Stimulated activated memory B cell treated with anti-CD40 and anti-IgM and Interleukin-4, amounts not matched to agents 10 μg/mL and 1 μg/mL and 100 μg/mL, for 72 hours (primary cell): ENCODE data around the gene GAD1.

Experiments used
- ATAC-seq: fragments of 150-1000 bp; cut with Tn5 transposase; 2 replicates; pipeline ENCODE4 v1.10.0; 2021
- H3K27ac Mint-ChIP-seq: one replicate; pipeline ENCODE4 v1.8.0; 2022; ENCODE audit warnings: mild to moderate bottlenecking, mixed read lengths
- H3K27me3 Mint-ChIP-seq: one replicate; pipeline ENCODE4 v1.8.0; 2022; ENCODE audit warnings: mixed read lengths
- H3K36me3 Mint-ChIP-seq: one replicate; pipeline ENCODE4 v1.8.0; 2022; ENCODE audit warnings: mixed read lengths
- H3K4me1 Mint-ChIP-seq: one replicate; pipeline ENCODE4 v1.8.0; 2022; ENCODE audit warnings: mixed read lengths
- H3K4me3 Mint-ChIP-seq: one replicate; pipeline ENCODE4 v1.8.0; 2022; ENCODE audit warnings: mild to moderate bottlenecking, moderate library complexity, mixed read lengths
- H3K9me3 Mint-ChIP-seq: one replicate; pipeline ENCODE4 v1.8.0; 2022; ENCODE audit warnings: mixed read lengths

Gene GAD1

DNA sequence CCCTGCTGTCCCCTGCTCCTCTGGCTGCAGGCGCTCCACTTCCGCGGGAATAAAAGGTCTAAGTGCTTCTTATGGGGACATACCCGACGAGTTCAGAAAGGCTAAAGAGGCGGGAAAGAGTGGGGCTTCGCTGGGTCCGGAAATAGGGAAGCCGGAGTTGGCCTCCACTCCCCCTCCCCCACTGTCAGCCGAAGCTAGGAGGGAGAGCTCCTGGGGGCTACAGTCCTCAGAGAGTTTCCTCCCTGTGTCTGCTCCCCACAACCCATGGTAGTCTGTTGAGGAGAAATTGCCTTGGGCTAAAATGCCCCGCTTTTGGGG, 7.2 kb downstream of the GAD1 start:
- peaks cover 12% of the 10 kb centered on the region for H3K9me3 Mint-ChIP-seq
- no peak overlapping the region for H3K4me3 Mint-ChIP-seq
- no peaks in the 10 kb centered on the region for H3K36me3 Mint-ChIP-seq
- no peak for ATAC-seq
- peaks cover 94% of the 10 kb centered on the region for H3K27me3 Mint-ChIP-seq
- no peak overlapping the region for H3K27ac Mint-ChIP-seq
- peaks cover 30% of the 10 kb centered on the region for H3K4me1 Mint-ChIP-seq

DNA sequence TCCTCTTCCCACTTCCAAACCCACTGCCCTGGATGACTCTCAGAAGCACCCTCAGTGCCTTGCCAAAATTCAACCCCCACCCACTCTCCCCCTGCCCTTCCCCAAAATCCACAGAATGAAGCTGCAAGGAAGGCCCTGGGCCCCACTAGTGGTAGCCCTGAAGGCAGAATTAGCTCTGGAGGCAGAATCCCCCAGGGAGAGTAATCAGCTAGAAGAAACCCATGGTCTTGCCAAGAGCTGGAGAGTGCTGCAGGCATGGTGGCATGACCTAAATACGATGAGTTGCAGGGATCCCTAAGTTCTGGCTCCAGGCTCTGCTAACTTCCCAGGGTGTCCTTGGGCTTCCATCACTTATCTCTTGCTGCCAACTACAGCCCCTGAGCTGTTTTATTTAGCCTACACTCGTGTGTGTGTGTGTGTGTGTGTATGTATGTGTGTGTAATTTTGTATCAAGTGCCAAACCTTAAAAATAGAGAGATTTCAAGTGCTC, 7.9 kb downstream of the GAD1 start:
- H3K36me3 Mint-ChIP-seq = no peaks in the 10 kb centered on the region
- H3K4me3 Mint-ChIP-seq = no peak overlapping the region
- H3K27me3 Mint-ChIP-seq = peaks cover 94% of the 10 kb centered on the region
- ATAC-seq = no peak
- peaks cover 28% of the 10 kb centered on the region for H3K4me1 Mint-ChIP-seq
- no peak overlapping the region for H3K27ac Mint-ChIP-seq
- peaks cover 16% of the 10 kb centered on the region for H3K9me3 Mint-ChIP-seq

DNA sequence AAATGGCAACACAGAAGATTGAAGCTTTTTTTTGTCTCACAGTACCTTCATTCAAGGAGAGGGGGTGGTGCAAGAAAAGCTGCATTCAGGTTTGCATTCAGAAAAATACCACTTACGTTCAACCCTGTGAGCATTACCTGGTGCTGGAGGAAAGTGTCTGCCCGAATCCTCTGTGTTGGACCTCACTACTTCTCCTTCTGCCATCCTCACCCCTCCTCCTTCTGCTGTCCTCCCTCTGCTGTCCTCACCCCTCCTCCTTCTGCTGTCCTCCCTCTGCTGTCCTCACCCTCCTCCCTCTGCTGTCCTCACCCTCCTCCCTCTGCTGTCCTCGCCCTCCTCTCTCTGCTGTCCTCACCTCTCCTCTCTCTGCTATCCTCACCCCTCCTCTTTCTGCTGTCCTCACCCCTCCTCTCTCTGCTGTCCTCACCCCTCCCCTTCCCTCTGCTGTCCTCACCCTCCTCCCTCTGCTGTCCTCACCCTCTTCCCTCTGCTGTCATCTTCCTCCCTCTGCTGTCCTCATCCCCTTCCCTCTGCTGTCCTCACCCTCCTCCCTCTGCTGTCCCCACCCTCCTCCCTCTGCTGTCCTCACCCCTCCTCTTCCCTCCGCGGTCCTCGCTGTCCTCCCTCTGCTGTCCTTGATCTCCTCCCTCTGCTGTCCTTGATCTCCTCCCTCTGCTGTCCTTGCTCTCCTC, 11.3 kb downstream of the GAD1 start:
- Mint-ChIP-seq H3K9me3 (peaks cover 10% of the 10 kb centered on the region), H3K4me1 (no peaks in the 10 kb centered on the region), H3K36me3 (no peaks in the 10 kb centered on the region), H3K27me3 (peaks cover 79% of the 10 kb centered on the region), H3K4me3 (no peak overlapping the region), H3K27ac (no peak overlapping the region)
- ATAC-seq = no peak

DNA sequence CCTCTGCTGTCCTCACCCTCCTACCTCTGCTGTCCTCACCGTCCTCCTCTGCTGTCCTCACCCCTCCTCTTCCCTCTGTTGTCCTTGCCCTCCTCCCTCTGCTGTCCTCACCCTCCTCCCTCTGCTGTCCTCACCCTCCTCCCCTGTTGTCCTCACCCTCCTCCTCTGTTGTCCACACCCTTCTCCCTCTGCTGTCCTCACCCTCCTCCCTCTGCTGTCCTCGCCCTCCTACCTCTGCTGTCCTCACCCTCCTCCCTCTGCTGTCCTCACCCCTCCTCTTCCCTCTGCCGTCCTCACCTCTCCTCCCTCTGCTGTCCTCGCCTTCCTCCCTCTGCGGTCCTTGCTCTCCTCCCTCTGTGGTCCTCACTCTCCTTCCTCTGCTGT, 11.8 kb downstream of the GAD1 start:
- no peaks in the 10 kb centered on the region for H3K4me1 Mint-ChIP-seq
- H3K9me3 Mint-ChIP-seq = peaks cover 10% of the 10 kb centered on the region
- H3K27me3 Mint-ChIP-seq = peaks cover 77% of the 10 kb centered on the region
- no peak overlapping the region for H3K27ac Mint-ChIP-seq
- H3K36me3 Mint-ChIP-seq = no peaks in the 10 kb centered on the region
- ATAC-seq = no peak
- H3K4me3 Mint-ChIP-seq = no peak overlapping the region

DNA sequence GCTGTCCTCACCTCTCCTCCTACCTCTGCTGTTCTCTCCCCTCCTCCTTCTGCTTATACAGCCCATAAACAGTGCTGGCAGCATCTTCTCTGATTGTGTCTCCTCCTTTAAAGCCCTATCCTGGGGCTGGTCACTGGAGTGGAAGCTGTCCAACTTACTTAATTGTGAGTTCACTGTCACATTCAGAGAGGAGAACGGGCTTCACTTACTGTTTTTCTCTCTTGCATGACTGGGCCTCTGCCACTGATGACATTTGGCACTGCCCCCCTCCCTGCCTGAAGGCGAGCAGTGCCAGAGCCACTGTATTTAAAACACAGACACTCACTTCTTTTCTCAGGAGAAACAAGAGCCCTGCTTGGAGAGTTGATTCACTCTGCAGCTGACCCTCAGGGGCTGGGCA, 12.3 kb downstream of the GAD1 start:
- Mint-ChIP-seq H3K27me3 (peaks cover 74% of the 10 kb centered on the region), H3K27ac (no peak overlapping the region), H3K36me3 (no peaks in the 10 kb centered on the region), H3K9me3 (peaks cover 10% of the 10 kb centered on the region), H3K4me1 (no peaks in the 10 kb centered on the region), H3K4me3 (no peak overlapping the region)
- no peak for ATAC-seq

DNA sequence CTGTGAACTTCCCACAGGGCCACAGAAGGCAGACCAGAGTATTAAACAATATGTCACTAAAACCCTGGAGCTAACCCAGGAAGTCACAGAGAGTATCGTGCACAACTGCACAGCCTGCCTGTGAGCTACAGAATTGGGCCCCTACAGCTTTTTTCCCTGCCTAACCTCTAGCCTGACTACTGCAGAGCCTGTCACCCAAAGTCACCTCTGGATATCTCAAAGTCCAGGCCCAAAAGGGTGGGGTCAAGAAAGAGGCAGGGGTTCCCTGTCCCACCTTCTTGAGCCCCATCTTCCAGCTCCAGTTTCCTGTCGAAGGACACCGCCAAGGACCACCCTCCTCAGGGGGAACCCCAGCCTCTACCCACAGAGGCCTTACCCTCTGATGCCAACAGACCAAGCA, 13.5 kb downstream of the GAD1 start:
- no peak for ATAC-seq
- Mint-ChIP-seq H3K4me1 (no peaks in the 10 kb centered on the region), H3K4me3 (no peak overlapping the region), H3K27me3 (peaks cover 67% of the 10 kb centered on the region), H3K36me3 (no peaks in the 10 kb centered on the region), H3K9me3 (peaks cover 10% of the 10 kb centered on the region), H3K27ac (no peak overlapping the region)

DNA sequence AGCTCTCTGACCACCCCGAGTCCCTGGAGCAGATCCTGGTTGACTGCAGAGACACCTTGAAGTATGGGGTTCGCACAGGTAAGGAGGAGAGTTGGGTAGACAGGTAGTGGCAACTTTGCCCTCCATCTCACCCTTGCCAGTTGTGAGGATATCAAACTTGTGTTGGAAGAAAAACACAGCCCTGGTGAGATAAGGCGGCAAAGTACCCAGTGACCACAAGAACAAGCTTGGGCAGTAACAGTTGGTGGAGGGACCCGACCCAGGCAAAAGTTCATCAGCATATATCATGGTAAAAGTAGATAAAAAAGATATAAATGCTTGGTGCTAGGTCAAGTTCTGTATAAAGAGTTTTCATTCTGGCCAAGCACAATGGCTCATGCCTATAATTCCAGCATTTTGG, 14.4 kb downstream of the GAD1 start:
- Mint-ChIP-seq H3K9me3 (peaks cover 10% of the 10 kb centered on the region), H3K27ac (no peak overlapping the region), H3K4me1 (no peaks in the 10 kb centered on the region), H3K27me3 (peaks cover 62% of the 10 kb centered on the region), H3K36me3 (no peaks in the 10 kb centered on the region), H3K4me3 (no peak overlapping the region)
- no peak for ATAC-seq

DNA sequence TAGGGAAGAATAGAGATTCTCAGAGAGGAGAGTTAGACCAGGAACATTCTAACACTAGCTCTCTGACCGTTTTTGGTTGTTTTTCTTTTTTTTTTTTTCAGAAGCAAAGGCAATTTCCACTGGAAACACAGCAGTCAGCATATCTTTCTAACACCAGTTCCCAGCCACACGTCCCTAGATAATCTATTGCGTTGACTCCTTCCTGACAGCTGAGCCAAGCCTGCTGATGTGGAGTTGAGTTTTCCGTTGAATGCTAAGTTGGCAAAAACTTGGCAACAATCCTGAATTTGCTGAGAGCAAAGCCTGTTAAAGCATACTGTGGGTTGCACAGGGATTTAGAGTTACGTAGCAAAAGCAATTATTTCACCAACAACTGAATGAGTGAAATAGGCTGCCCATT, 19.3 kb downstream of the GAD1 start:
- no peaks in the 10 kb centered on the region for H3K4me1 Mint-ChIP-seq
- H3K27me3 Mint-ChIP-seq = peaks cover 13% of the 10 kb centered on the region
- no peak overlapping the region for H3K27ac Mint-ChIP-seq
- H3K4me3 Mint-ChIP-seq = no peak overlapping the region
- H3K9me3 Mint-ChIP-seq = no peaks in the 10 kb centered on the region
- no peaks in the 10 kb centered on the region for H3K36me3 Mint-ChIP-seq
- ATAC-seq = no peak

DNA sequence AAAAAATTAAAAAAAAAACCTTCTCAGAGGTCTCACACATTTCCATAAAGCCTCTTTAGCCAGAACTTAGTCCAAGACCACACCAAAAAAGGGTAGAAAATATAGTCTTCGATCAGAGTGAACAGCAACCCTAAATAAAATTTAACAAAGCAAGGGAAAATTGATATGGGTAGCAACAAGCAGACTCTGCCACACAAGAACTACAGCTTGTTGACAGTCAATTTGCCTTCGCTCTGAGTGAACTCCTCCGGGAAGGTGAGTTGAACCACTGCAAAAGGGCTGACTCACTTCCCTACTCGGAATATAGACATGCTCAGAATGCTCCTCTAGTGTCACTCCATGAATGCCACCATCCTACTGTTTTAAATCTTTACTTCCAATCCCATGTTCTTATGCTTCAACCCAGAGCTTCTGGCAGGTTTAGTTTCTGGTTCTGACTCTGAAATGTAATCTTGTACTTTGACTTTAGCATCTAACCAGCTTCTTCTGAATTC, 24.1 kb downstream of the GAD1 start:
- Mint-ChIP-seq H3K36me3 (no peaks in the 10 kb centered on the region), H3K27ac (no peak overlapping the region), H3K27me3 (no peaks in the 10 kb centered on the region), H3K4me3 (no peak overlapping the region), H3K4me1 (no peaks in the 10 kb centered on the region), H3K9me3 (no peaks in the 10 kb centered on the region)
- ATAC-seq = no peak

DNA sequence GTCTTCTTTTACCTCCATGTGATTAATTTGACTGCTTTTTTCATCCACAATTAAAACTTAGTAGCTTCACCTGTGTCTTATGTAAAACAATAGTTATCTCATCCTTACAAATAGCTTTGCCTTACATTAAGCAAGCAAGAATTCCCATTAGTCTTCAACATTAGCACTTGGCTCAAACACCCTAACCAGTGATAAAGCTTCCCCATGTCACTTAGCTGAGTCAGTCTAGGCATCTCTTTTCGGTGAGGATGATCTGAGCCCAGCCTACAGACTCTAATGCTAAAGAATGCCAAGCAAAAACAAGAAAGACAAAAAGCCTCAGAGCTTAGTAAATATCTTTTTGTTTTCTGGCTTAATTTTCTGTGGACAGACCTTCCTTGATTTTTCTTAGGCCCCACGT, 26.1 kb downstream of the GAD1 start:
- Mint-ChIP-seq H3K27me3 (peaks cover 8% of the 10 kb centered on the region), H3K27ac (no peak overlapping the region)

DNA sequence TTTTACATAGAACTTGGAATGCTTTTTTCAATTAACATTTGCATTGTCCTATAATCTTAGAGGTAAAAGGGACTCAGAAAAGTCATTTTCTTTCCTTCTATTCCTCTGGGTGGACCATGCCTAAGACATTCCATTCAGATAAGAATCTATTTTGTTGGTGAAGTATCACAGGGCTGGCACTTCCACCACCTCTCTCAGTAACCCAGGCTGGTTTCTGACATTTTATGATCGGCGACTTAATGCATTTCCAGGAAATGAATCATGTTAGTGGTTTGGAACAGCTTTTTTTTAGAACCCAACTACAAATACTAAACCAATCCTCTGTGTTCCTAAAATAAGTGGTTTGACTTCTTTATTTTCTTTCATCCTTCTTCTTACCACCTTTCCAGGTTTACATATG, 27.0 kb downstream of the GAD1 start:
- H3K9me3 Mint-ChIP-seq = no peaks in the 10 kb centered on the region
- ATAC-seq = no peak
- H3K4me3 Mint-ChIP-seq = no peak overlapping the region
- no peaks in the 10 kb centered on the region for H3K4me1 Mint-ChIP-seq
- no peak overlapping the region for H3K27ac Mint-ChIP-seq
- no peaks in the 10 kb centered on the region for H3K36me3 Mint-ChIP-seq
- H3K27me3 Mint-ChIP-seq = peaks cover 8% of the 10 kb centered on the region

More for the DNA sequence above, 26.1 kb downstream of the GAD1 start:
- Mint-ChIP-seq H3K4me3 (no peak overlapping the region), H3K9me3 (no peaks in the 10 kb centered on the region), H3K4me1 (no peaks in the 10 kb centered on the region), H3K36me3 (no peaks in the 10 kb centered on the region)
- ATAC-seq = no peak

DNA sequence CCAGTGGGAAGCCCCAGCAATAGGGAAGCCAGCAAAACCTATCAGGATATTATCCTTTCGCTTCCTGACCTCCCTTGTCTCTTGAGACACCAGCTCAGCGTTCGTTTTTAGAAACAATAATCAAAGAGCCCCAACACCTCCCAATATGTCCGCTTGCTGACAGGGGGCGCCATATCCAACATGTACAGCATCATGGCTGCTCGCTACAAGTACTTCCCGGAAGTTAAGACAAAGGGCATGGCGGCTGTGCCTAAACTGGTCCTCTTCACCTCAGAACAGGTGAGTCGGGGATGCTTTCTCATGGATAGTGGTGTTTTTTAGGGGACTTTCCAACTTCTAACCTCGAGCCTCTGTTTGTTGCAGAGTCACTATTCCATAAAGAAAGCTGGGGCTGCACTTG, 28.7 kb downstream of the GAD1 start:
- H3K36me3 Mint-ChIP-seq = no peaks in the 10 kb centered on the region
- H3K9me3 Mint-ChIP-seq = peaks cover 3% of the 10 kb centered on the region
- H3K27me3 Mint-ChIP-seq = peaks cover 15% of the 10 kb centered on the region
- no peaks in the 10 kb centered on the region for H3K4me1 Mint-ChIP-seq
- ATAC-seq = no peak
- no peak overlapping the region for H3K27ac Mint-ChIP-seq
- no peak overlapping the region for H3K4me3 Mint-ChIP-seq

DNA sequence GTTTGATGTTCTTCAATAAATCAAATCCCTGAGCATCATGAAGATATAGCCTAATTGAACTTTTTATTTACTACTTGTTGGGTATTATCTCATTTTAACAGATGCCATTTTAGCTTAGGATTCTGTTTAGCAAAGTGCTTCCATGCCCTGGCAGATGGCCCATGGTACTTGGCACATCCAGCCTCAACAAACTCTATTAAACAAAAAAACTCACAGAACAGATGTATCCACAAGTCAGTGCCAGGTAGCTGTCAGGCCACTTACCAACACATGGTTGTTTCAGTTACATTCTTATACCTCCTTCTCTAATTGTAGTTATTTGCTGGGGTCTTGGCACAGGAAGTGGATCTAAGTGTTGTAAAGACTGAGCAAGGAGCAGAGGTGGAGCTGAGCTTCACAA, 29.6 kb downstream of the GAD1 start:
- ATAC-seq = no peak
- Mint-ChIP-seq H3K4me3 (no peak overlapping the region), H3K4me1 (no peaks in the 10 kb centered on the region), H3K36me3 (no peaks in the 10 kb centered on the region), H3K9me3 (peaks cover 3% of the 10 kb centered on the region), H3K27me3 (peaks cover 18% of the 10 kb centered on the region), H3K27ac (no peak overlapping the region)

DNA sequence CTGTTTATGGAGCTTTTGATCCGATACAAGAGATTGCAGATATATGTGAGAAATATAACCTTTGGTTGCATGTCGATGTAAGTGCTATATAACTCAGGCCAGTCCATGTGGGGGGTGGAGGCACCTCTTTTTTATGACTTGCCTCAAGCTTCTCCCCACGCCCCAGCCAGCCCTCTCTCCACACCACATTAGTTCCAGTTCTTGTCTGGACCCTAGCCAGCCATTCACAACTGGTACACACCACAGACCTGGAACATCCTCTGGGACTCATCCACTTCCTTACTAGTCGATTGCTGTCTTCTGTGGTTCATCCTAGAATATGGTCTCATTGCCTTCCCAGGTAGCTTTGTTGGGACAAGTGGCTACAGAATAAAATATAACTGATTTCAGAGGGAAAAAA, 31.0 kb downstream of the GAD1 start:
- ATAC-seq = no peak
- Mint-ChIP-seq H3K36me3 (no peaks in the 10 kb centered on the region), H3K27me3 (peaks cover 18% of the 10 kb centered on the region), H3K4me1 (no peaks in the 10 kb centered on the region), H3K27ac (no peak overlapping the region), H3K4me3 (no peak overlapping the region), H3K9me3 (peaks cover 3% of the 10 kb centered on the region)

DNA sequence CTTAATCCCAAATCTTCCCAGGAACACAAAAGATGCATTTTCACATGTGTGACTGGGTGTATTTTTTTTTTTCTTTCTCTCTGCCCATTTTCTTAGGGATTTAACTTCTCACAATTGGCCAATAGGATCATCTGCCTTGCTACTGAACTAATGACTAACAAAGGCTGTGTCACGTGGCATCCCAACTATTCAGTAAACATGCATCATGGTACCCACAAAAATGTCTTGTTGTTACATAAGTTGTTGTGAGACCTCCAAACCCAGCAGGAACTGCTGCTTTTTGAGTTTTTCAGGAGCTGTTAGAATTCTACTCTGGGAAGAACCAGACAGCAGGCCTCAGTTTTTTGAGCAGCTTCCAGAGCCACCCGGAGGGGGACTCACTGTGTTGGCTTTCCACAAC, 31.9 kb downstream of the GAD1 start:
- Mint-ChIP-seq H3K27me3 (peaks cover 18% of the 10 kb centered on the region), H3K27ac (no peak overlapping the region), H3K36me3 (no peaks in the 10 kb centered on the region), H3K9me3 (peaks cover 3% of the 10 kb centered on the region), H3K4me1 (no peaks in the 10 kb centered on the region), H3K4me3 (no peak overlapping the region)
- ATAC-seq = no peak

DNA sequence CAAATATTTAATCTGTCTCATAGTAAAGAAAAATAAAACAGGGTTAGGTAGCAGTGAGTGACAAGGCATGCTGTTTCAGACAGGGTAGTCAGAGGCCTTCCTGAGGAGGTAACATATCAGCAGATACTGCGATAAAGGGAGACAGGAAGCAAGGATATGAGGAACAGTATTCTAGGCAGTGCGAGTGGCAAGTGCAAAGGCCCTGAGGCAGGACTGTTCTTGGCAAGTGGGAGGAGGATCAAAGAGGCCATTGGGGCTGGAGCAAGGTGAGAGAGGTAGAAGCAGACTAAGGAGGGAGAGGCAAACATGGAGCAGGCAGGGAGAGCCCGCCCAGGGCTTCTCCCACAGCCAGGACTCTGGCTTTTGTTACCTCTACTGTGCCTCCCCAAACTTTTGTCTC, 33.6 kb downstream of the GAD1 start:
- Mint-ChIP-seq H3K4me3 (no peak overlapping the region), H3K4me1 (no peaks in the 10 kb centered on the region), H3K9me3 (peaks cover 3% of the 10 kb centered on the region), H3K36me3 (no peaks in the 10 kb centered on the region), H3K27ac (no peak overlapping the region), H3K27me3 (peaks cover 18% of the 10 kb centered on the region)
- ATAC-seq = no peak

DNA sequence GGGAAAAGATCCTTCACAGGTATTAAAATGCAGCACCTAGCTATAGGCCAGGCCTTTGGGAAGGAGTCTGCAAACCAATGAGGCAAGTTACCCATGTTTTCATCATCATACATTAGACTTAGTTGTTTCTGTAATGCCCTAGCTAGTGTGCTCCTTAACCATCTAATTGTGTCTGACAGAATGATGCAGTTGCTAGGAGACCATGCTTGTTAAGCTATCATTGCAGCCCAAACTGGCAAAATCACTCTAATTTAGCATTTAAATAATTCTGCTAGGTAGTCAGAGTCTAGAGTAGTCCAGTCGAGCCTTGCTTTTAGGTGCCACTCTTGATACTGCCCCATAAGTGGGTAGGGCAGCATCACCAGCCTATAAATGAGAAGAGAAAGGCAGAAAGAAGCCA, 34.9 kb downstream of the GAD1 start:
- no peak for ATAC-seq
- peaks cover 13% of the 10 kb centered on the region for H3K27me3 Mint-ChIP-seq
- no peaks in the 10 kb centered on the region for H3K36me3 Mint-ChIP-seq
- H3K9me3 Mint-ChIP-seq = peaks cover 3% of the 10 kb centered on the region
- H3K27ac Mint-ChIP-seq = no peak overlapping the region
- H3K4me3 Mint-ChIP-seq = no peak overlapping the region
- H3K4me1 Mint-ChIP-seq = no peaks in the 10 kb centered on the region
